NOMO-1 (cell line): ENCODE data around the gene PAAF1.

Source experiments
- DNase-seq, 2 experiments: peaks; one replicate each; lab custom pipeline; 2025; ENCODE audit not compliant: unreplicated experiment in 2 of 2; lab: John Stamatoyannopoulos, UW

The PAAF1 gene

GRCh38 chr11:73876424-73877310 is at the start of gene PAAF1, which contains the start of gene COA4:
PAAF1 (plus strand) TSS chr11:73876999; CDS start chr11:73877022, 23 bp downstream.
COA4 (minus strand) TSS chr11:73876846; CDS start chr11:73873378, 3,468 bp downstream.
- DNase-seq = peak; percentile 98

- DNase-seq = no peak
Measured at GRCh38 chr11:73830261-73830660, 46.5 kb upstream of the PAAF1 start.

- DNase-seq = no peak
Measured at GRCh38 chr11:73833067-73833466, 43.7 kb upstream of the PAAF1 start.

- no peak for DNase-seq
Measured at GRCh38 chr11:73838443-73839122, 38.2 kb upstream of the PAAF1 start.

- no peak for DNase-seq
Measured at GRCh38 chr11:73839123-73839457, 37.7 kb upstream of the PAAF1 start.

GRCh38 chr11:73851046-73851764 is 25.6 kb upstream of the PAAF1 start:
- peak; percentile 58 to 88 for DNase-seq

GRCh38 chr11:73852049-73852448 is 24.8 kb upstream of the PAAF1 start:
- no peak for DNase-seq

- no peak for DNase-seq
Measured at GRCh38 chr11:73854680-73855079, 22.1 kb upstream of the PAAF1 start.

- no peak for DNase-seq
Measured at GRCh38 chr11:73856031-73856567, 20.7 kb upstream of the PAAF1 start.

- DNase-seq = no peak
Measured at GRCh38 chr11:73859671-73860070, 17.1 kb upstream of the PAAF1 start.

GRCh38 chr11:73860202-73860601 is 16.6 kb upstream of the PAAF1 start:
- no peak for DNase-seq

- DNase-seq = no peak
Measured at GRCh38 chr11:73862986-73863385, 13.8 kb upstream of the PAAF1 start.

- no peak for DNase-seq
Measured at GRCh38 chr11:73866095-73866579, 10.7 kb upstream of the PAAF1 start.

- no peak for DNase-seq
Measured at GRCh38 chr11:73866586-73866996, 10.2 kb upstream of the PAAF1 start.

- no peak for DNase-seq
Measured at GRCh38 chr11:73869332-73869949, 7.4 kb upstream of the PAAF1 start.

- no peak for DNase-seq
Measured at GRCh38 chr11:73870261-73870660, 6.5 kb upstream of the PAAF1 start.

GRCh38 chr11:73872749-73873357 is 3.9 kb upstream of the PAAF1 start:
- DNase-seq = no peak

GRCh38 chr11:73875380-73875779 is 1.4 kb upstream of the PAAF1 start:
- DNase-seq = no peak

GRCh38 chr11:73875840-73876239 is 959 bp upstream of the PAAF1 start:
- DNase-seq = no peak

GRCh38 chr11:73878771-73879170 is 2.0 kb downstream of the PAAF1 start:
- DNase-seq = no peak
